GM23338 (cell line): Measurements from ENCODE around the gene SH3RF3.

Experiments used
- CREB1 ChIP-seq: fragments of 250-450 bp; sonication (Bioruptor Pico); IDR thresholded peaks from 2 replicates; pipeline ENCODE4 v1.5.0; 2020; ENCODE audit warnings: low read depth, mild to moderate bottlenecking, moderate library complexity
- CTCF ChIP-seq, 2 experiments: fragments of 200-600 bp in 1 of 2; sonication (generic) in 1 of 2; conservative IDR thresholded peaks; 2 replicates each; pipeline versions ENCODE4 v1.5.1 to v1.6.1; 2016 to 2017; ENCODE audit warnings: antibody characterized with exemption in 2 of 2, low read depth in 2 of 2, mild to moderate bottlenecking in 2 of 2, moderate library complexity in 1 of 2
- ETS1 ChIP-seq: IDR thresholded peaks from 2 replicates; pipeline ENCODE4 v1.6.1; 2016; ENCODE audit warnings: antibody characterized with exemption
- EZH2 ChIP-seq: fragments of 200-600 bp; sonication (generic); IDR thresholded peaks from one replicate; pipeline ENCODE4 v1.8.0; 2017; ENCODE audit warnings: antibody characterized with exemption, mild to moderate bottlenecking, low read depth; ENCODE audit not compliant: unreplicated experiment
- EZH2phosphoT487 ChIP-seq: fragments of 200-600 bp; sonication (generic); IDR thresholded peaks from one replicate; pipeline ENCODE4 v1.8.1; 2018; ENCODE audit warnings: antibody characterized with exemption; ENCODE audit not compliant: unreplicated experiment
- POLR2AphosphoS5 ChIP-seq: IDR thresholded peaks from 2 replicates; pipeline ENCODE4 v1.6.1; 2016; ENCODE audit warnings: antibody characterized with exemption, low read depth
- REST ChIP-seq: IDR thresholded peaks from one replicate; pipeline ENCODE4 v1.6.1; 2018; ENCODE audit warnings: antibody characterized with exemption; ENCODE audit not compliant: unreplicated experiment
- STAT1 ChIP-seq: IDR thresholded peaks from one replicate; pipeline ENCODE4 v1.6.1; 2016; ENCODE audit warnings: antibody characterized with exemption; ENCODE audit not compliant: unreplicated experiment
- ZNF462 ChIP-seq: fragments of 250-450 bp; sonication (Bioruptor Pico); IDR thresholded peaks from 2 replicates; pipeline ENCODE4 v1.5.0; 2020; ENCODE audit warnings: mild to moderate bottlenecking, moderate library complexity

GRCh38 chr2:109375131-109375561 is 246.1 kb downstream of the SH3RF3 start:
- TF ChIP-seq CTCF (conservative IDR thresholded peaks at IDR 0.05; ENCODE audit: low read depth in 2 of 2): no peak
- TF ChIP-seq ETS1: no peak
- no peak for TF ChIP-seq POLR2AphosphoS5
- TF ChIP-seq ZNF462 (CRISPR knock-in tag): no peak
- no peak for TF ChIP-seq EZH2
- no peak for TF ChIP-seq CREB1 (CRISPR knock-in tag)
- no peak for TF ChIP-seq REST
- TF ChIP-seq STAT1: no peak
- TF ChIP-seq EZH2phosphoT487: no peak
